ENCODE data around the gene CPAMD8. TPM values are rescaled to one million over a fixed set of nuclear protein-coding genes. Genes with fewer than 3 reads are reported as not detected.

The CPAMD8 gene
- total RNA-seq, 3 donors from 2014 or later, result 2.3 to 5.8 (median 3.1) TPM

DNA sequence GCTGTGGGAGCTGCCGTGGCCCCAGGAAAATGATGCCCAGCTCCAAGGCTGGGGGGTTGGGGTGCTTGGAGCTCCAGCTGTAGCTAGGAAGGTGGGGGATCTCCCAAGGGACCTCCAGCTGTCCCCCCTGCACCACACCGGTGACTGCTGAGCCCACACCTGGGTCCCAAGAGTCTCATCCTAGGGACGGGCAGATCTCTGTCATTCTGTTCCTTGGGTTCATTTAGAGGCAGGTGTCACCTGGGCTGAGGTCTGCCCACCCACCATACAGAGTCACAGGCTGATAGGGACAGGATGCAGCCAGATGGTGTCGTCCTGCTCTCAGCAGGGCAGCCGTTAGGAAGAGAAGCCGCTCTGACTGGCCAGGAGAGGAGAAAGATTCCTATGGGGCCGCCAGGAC is 132.5 kb downstream of the CPAMD8 start:
- Histone ChIP-seq H3K4me1 (ENCODE audit: low read depth) (peaks cover 6% of the 10 kb centered on the region), H3K4me3 (no peak overlapping the region), H3K9me3 (no peaks in the 10 kb centered on the region), H3K36me3 (ENCODE audit: low read depth) (no peaks in the 10 kb centered on the region)
- TF ChIP-seq, protein P1, sequence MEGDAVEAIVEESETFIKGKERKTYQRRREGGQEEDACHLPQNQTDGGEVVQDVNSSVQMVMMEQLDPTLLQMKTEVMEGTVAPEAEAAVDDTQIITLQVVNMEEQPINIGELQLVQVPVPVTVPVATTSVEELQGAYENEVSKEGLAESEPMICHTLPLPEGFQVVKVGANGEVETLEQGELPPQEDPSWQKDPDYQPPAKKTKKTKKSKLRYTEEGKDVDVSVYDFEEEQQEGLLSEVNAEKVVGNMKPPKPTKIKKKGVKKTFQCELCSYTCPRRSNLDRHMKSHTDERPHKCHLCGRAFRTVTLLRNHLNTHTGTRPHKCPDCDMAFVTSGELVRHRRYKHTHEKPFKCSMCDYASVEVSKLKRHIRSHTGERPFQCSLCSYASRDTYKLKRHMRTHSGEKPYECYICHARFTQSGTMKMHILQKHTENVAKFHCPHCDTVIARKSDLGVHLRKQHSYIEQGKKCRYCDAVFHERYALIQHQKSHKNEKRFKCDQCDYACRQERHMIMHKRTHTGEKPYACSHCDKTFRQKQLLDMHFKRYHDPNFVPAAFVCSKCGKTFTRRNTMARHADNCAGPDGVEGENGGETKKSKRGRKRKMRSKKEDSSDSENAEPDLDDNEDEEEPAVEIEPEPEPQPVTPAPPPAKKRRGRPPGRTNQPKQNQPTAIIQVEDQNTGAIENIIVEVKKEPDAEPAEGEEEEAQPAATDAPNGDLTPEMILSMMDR (IDR thresholded peaks at IDR 0.05), result no peak
- intact Hi-C loops (cut with DNase I, micrococcal nuclease), result no loop called here
- ATAC-seq, result no peak
- DNase-seq, result no peak

DNA sequence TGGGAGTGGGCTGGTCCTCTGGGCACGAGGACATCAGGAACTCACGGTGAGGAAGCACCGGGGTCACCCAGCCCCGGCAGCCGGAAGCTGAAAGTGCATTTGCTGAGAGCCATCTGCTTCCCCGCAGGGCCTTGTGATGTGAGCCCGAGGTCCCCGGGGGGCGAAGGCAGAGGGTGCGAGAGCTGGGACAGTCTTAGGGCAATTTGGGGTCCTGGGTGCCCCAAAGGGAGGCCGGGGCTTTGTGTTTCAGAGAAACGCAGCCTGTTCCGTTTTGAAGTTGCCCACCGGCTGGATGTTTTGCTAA is 133.0 kb downstream of the CPAMD8 start:
- intact Hi-C loops (cut with DNase I, micrococcal nuclease), result no loop called here
- peaks cover 6% of the 10 kb centered on the region for H3K4me1 ChIP-seq (ENCODE audit: low read depth)
- TF ChIP-seq, protein P1 (IDR thresholded peaks at IDR 0.05), result no peak
- ATAC-seq (no peak), DNase-seq (no peak)
- H3K4me3 ChIP-seq, result no peak overlapping the region
- no peaks in the 10 kb centered on the region for H3K36me3 ChIP-seq (ENCODE audit: low read depth)
- H3K9me3 ChIP-seq, result no peaks in the 10 kb centered on the region

DNA sequence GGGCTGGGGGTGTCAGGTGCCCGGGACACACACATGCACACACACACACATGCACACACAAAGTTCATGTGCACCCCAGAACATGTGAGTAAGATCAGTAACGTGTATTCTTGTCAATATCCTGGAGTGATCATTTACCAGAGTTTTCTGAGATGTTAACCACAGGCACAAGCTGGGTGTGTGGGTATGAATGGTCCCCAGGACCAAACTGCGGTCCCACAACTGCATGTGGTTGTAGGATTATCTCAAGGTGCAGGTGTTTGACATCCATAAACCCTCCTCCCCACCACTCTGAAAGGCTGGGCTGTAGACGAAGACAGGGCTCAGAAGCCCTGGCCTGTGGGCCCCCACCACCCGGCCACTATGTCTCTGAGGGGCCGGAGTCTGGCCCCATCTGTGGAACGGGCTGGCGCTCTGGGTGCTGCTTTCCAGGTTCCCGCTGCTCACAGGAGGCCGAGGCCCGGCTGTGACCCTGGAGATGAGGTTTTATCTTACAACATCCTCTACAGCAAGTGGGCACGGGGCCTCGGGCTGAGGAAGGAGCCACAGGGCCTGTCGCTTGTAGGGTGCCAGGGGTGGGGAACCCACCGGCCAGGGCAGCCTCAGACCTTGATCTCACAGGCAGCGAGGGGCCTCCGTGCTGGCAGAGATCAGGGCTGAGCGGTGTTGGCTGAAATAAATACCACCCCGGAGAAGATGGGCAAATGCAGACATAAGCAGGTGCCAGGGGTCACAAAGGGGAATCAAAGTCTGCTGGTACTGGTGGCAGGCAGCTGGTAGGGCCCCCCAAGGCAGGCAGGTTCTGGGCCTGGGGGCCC is 133.5 kb downstream of the CPAMD8 start:
- H3K4me3 ChIP-seq, result no peak overlapping the region
- DNase-seq, result no peak

GRCh38 chr19:16892436-16892835 is 134.2 kb downstream of the CPAMD8 start:
- intact Hi-C loops (cut with DNase I, micrococcal nuclease), result no loop called here
- ATAC-seq, result no peak
- H3K9me3 ChIP-seq, result no peaks in the 10 kb centered on the region

More for the DNA sequence above, 133.5 kb downstream of the CPAMD8 start:
- TF ChIP-seq, protein P1 (IDR thresholded peaks at IDR 0.05), result no peak
- intact Hi-C loops (cut with DNase I, micrococcal nuclease), result no loop called here
- no peaks in the 10 kb centered on the region for H3K9me3 ChIP-seq
- ATAC-seq, result no peak
- no peaks in the 10 kb centered on the region for H3K36me3 ChIP-seq (ENCODE audit: low read depth)
- peaks cover 6% of the 10 kb centered on the region for H3K4me1 ChIP-seq (ENCODE audit: low read depth)

DNA sequence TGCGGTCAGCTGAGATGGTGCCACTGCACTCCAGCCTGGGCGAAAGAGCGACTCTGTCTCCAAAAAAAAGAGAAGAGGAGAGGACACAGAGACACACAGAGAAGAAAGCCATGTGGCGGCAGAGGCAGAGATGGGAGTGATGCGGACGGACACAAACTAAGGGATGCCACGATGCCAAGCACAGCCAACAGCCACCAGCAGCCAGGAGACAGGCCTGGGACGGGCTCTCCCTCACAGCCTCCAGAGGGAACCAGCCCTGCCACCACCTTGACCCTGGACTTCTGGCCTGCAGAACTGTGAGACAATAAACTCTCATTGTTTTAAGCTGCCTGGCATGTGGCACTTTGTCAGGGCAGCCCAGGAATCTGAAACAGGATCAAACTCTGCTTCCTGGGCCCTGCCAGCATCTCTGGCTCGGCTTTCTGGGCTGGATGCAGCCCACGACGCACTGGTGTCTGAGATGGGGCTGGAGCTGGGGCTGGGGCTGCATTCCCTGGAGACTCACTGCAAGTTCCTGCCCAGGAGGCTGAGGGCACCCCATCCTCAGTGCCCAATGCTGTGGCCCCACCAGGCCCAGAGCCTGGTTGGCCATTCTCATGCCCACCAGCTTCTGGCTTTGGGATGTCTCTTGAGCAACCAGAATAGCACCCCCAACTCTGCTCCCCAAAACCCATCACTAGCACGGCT is 134.8 kb downstream of the CPAMD8 start:
- intact Hi-C loops (cut with DNase I, micrococcal nuclease), result no loop called here
- ATAC-seq, result no peak
- no peak overlapping the region for H3K4me3 ChIP-seq

More at GRCh38 chr19:16892436-16892835, 134.2 kb downstream of the CPAMD8 start:
- no peak overlapping the region for H3K4me3 ChIP-seq
- peaks cover 6% of the 10 kb centered on the region for H3K4me1 ChIP-seq (ENCODE audit: low read depth)
- no peak for DNase-seq
- TF ChIP-seq, protein P1 (IDR thresholded peaks at IDR 0.05), result no peak
- H3K36me3 ChIP-seq (ENCODE audit: low read depth), result no peaks in the 10 kb centered on the region

More for the DNA sequence above, 134.8 kb downstream of the CPAMD8 start:
- no peak for DNase-seq
- Histone ChIP-seq H3K9me3 (no peaks in the 10 kb centered on the region), H3K36me3 (ENCODE audit: low read depth) (no peaks in the 10 kb centered on the region), H3K4me1 (ENCODE audit: low read depth) (peaks cover 6% of the 10 kb centered on the region)
- TF ChIP-seq, protein P1 (IDR thresholded peaks at IDR 0.05), result no peak

Data from mucosa of descending colon (tissue), 3 donors.